GM18867 (cell line): ENCODE measurements around the gene LHX4.
"Not testable (repeated sequence)": the region's sequence is repeated elsewhere in the genome, so short reads cannot be mapped to it uniquely, and the experiment has no call there.

Experiments used
- ATAC-seq: cut with Tn5 transposase; IDR thresholded peaks from one replicate; pipeline ENCODE4 v1.9.1; 2021; ENCODE audit warnings: mild to moderate bottlenecking, moderate library complexity; ENCODE audit not compliant: unreplicated experiment

The LHX4 gene

DNA sequence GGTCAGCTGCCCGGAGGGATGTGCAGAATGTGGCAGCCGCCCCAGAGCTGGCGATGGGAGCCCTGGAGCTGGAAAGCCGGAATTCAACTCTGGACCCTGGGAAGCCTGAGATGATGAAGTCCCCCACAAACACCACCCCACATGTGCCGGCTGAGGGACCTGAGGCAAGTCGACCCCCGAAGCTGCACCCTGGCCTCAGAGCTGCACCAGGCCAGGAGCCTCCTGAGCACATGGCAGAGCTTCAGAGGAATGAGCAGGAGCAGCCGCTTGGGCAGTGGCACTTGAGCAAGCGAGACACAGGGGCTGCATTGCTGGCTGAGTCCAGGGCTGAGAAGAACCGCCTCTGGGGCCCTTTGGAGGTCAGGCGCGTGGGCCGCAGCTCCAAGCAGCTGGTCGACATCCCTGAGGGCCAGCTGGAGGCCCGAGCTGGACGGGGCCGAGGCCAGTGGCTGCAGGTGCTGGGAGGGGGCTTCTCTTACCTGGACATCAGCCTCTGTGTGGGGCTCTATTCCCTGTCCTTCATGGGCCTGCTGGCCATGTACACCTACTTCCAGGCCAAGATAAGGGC is 33.5 kb upstream of the LHX4 start:
- ATAC-seq = no peak

DNA sequence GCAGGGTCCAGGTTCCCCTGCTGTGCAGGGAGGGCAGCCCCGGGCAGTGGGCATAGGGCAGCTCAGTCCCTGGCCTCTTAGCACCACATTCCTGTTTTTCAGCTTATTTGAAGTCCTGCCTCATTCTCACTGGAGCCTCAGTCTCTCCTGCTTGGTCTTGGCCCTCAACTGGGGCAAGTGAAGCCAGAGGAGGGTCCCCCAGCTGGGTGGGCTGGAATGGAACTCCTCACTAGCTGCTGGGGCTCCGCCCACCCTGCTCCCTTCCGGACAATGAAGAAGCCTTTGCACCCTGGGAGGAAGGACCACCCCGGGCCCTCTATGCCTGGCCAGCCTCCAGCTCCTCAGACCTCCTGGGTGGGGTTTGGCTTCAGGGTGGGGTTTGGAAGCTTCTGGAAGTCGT is 32.8 kb upstream of the LHX4 start:
- no peak for ATAC-seq

GRCh38 chr1:180198196-180198595 is 31.9 kb upstream of the LHX4 start:
- ATAC-seq = no peak

- ATAC-seq = no peak
Measured at GRCh38 chr1:180198611-180199010, 31.5 kb upstream of the LHX4 start.

DNA sequence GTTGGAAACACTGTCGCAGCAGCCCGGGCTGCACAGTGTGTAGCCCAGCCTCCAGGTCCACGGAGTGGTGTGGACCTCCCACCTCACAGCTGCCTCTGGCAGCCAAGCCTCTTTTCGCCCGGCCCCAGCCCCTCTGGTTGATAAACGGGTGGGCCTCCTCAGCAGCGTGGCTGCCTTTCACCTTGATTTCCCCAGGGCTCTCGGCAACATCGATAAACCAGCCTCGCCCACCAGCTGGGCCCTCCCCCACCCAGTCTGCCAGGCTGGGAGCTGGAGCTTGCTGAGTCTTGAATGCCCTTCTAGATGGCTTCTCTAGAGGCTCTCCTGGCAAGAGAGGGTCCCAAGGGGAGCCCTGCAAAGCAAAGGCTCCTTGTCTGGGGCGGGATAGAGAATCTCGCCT is 31.0 kb upstream of the LHX4 start:
- no peak for ATAC-seq

DNA sequence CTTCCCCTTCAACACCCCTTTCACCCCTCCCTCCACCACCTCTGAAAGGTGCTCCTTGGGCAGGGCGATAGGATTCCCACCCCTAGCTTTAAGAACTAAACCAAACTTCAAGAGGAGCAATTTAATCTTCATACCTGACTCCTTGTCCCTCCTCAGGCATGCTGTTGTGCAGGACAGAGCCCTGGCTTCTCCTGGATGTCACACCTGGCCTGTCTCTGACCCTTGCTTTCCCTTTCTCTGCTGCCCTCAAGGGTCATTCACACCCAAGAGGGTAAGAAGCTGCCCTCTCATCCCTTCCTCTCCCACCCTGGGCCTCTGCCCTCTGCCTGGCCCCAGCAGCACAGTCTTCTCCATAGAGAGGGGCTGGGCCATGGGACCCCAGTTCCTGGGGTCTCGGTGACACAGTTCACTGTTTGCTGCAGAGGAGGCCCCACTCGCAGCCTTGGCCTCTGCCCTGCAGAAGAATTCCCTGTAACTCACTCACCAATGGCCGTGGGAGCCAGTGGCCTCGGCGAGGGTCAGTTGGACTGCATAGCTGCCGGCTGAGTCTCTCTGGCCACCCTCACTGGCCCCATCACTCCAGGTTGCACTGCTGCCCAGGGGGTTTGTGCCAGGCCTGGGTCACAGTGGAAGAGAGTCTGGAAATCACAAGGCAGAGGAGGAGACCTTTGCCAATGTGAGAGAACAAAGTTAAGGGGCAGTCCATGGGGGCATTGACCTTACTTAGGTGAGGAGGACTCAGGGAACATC is 28.4 kb upstream of the LHX4 start:
- ATAC-seq = no peak

DNA sequence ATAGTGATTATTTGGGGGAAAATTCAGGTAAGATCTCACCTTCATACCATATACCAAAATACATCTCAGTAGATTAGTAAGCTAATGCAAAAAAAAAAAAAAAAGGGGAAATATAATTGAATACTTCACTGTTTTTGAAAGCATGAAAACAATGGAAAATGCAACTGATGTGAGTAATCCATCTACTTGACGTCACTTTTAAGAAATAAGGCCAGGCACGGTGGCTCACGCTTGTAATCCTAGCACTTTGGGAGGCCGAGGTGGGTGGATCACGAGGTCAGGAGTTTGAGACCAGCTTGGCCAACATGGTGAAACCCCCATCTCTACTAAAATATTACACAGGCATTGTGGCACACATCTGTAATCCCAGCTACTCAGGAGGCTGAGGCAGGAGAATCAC is 27.5 kb upstream of the LHX4 start:
- not testable (repeated sequence) for ATAC-seq

GRCh38 chr1:180204231-180204630 is 25.8 kb upstream of the LHX4 start:
- no peak for ATAC-seq

- ATAC-seq = no peak
Measured at GRCh38 chr1:180206581-180206980, 23.5 kb upstream of the LHX4 start.

- ATAC-seq = no peak
Measured at GRCh38 chr1:180208264-180208663, 21.8 kb upstream of the LHX4 start.

GRCh38 chr1:180210008-180210620 is 19.9 kb upstream of the LHX4 start:
- no peak for ATAC-seq

DNA sequence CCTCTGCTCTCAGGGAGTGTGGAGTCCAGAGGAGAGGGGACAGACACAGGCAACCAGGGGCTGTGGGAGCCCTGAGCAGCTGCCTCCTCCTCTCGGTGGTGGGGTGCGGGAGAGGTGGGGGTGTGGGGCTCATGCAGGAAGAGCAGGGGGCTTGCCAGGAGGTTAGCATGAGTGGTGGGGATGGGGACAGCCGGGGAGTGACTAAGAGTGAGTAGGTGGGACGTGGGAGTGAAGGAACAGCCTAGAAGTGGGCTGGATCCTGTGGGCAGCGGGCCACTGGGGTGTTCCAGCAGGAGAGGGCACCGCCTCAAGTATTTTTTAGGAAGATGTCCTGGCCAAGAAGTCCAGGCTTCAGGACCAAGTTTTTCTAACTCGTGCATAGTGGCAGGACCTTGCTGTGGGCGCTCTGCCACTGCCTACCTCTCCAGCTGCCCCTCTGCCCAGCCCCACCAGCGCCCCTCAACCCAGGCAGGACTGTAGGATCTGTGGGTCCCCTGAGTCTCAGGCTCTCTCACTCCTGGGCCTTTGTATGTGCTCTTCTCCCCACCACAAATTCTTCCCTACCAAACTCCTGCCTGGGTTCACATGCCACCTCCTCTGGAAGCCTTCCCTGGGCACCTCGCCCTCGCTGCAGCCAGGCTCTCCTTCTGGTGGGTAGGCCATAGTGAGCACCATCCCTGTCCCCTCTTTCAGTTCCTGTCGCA is 18.8 kb upstream of the LHX4 start:
- no peak for ATAC-seq

DNA sequence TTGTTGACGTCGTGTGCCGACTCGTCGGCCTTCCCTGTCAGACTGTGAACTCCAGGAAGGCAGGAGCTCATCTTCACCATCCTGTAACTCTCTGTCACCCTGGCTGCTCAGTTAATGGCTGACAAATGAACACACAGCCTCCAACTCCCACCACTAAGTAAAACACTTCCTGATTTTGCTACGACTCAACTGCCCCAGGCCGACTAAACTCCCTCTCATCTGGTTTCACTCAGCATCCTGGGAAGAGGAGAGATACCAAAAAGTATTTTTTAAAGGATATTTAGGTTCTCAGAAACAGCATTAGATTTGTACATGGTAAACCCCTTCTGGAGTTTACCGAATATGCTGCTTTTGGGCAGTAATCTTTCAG is 18.2 kb upstream of the LHX4 start:
- ATAC-seq = no peak

DNA sequence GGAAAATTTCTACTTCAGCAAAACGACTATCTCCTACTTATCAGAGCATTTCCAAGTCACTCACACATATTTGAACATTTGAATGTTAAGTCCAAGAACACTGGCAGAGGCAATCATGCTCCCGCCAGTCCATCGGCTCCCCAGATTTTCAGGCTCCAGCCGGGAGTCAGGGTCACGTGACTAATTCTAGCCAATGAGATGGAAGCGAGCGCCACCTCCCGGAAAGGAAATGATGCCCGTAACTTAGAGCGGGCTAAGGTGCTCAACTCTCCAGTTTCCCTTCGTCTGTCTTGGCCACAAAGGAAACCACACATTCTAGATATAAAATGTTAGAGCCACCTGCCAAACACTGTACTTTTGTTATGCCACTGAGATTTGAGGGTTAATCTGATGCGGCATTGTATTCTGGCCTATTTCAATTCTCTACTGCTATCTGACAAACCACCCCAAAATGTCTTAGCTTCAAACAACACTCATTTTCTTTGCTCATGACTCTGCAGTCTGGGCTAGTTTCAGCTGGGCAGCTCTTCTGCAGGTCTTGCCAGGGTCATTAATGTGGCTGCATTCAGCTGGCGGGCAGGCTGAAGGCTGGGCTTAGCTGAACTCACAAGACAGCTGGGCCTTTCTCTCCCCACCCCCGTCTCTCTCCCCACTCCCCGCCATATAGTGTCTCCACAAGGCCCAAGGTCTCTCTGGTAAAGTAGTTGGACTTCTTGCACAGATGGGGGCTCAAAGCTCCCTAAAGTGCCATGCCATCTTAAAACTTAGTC is 16.5 kb upstream of the LHX4 start:
- peak; percentile 56 for ATAC-seq

- no peak for ATAC-seq
Measured at GRCh38 chr1:180215856-180216625, 14.0 kb upstream of the LHX4 start.

- no peak for ATAC-seq
Measured at GRCh38 chr1:180217006-180217405, 13.1 kb upstream of the LHX4 start.

GRCh38 chr1:180218806-180219765 is 11.0 kb upstream of the LHX4 start:
- no peak for ATAC-seq

- no peak for ATAC-seq
Measured at GRCh38 chr1:180219776-180220175, 10.3 kb upstream of the LHX4 start.

DNA sequence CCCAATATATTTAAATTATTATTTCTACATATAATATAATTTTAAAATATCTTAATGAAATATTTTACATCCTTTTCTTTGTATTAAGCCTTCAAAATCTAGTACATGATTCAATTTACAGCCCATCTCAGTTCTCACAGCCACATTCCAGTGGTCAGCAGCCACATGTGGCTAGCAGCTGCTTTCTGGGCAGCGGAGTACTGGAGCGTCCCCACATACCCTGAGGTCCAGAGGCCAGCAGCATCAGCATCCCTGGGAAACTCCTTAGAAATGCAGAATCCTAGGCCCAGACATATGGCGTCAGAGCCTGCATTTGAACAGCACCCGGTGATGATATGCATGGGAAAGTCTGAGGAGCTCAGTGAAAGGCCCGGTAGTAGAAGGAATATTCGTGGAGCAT is 8.6 kb upstream of the LHX4 start:
- no peak for ATAC-seq
